ENCODE measurements around the gene MED20. TPM values are rescaled to one million over a fixed set of nuclear protein-coding genes. Genes with fewer than 3 reads are reported as not detected.

Gene MED20
- total RNA-seq, 4 donors from 2014 or later = 6.9 to 18.7 (median 15.0) TPM

GRCh38 chr6:41922154-41922553 lies 1.2 kb upstream of the MED20 start:
- H3K27ac ChIP-seq = peak overlapping the region in 3 of 4 donors; percentile 97 to 99 (median 99)
- H3K36me3 ChIP-seq = peaks cover 0 to 28% (median 2%) of the 10 kb centered on the region in 3 donors
- H3K9me3 ChIP-seq = no peaks in the 10 kb centered on the region
- H3K4me3 ChIP-seq = peak overlapping the region; percentile 65 to 99 (median 82)
- no peak for DNase-seq
- no peaks in the 10 kb centered on the region for H3K27me3 ChIP-seq
- H3K4me1 ChIP-seq = peaks cover 23 to 60% (median 33%) of the 10 kb centered on the region in 3 donors
- 2 to 3% methylated on average over 7 of the region's 7 CpGs for WGBS, 2 donors
- intact Hi-C loops (cut with DNase I) = loop anchor here (10.0 kb wide), 1 partner anchor 127 kb away; no protein-coding TSS in a partner anchor
- TF ChIP-seq POLR2A (IDR thresholded peaks at IDR 0.05) (no peak), CTCF (IDR thresholded peaks at IDR 0.05) (no peak)

- peak overlapping the region; percentile 65 to 99 (median 82) for H3K4me3 ChIP-seq
- H3K27me3 ChIP-seq = no peaks in the 10 kb centered on the region
- no peak for DNase-seq
- intact Hi-C loops (cut with DNase I) = loop anchor here (10.0 kb wide), 1 partner anchor 127 kb away; no protein-coding TSS in a partner anchor
- TF ChIP-seq POLR2A (IDR thresholded peaks at IDR 0.05) = no peak
- TF ChIP-seq CTCF (IDR thresholded peaks at IDR 0.05) = no peak
- no peaks in the 10 kb centered on the region for H3K9me3 ChIP-seq
- WGBS, 2 donors = 0% methylated on average over 16 to 19 of the region's 20 CpGs
- H3K36me3 ChIP-seq = peaks cover 0 to 29% (median 0%) of the 10 kb centered on the region in 3 donors
- H3K27ac ChIP-seq = peak overlapping the region; percentile 97 to 99 (median 98)
- H3K4me1 ChIP-seq = peaks cover 23 to 63% (median 34%) of the 10 kb centered on the region in 3 donors
Measured at GRCh38 chr6:41921712-41921998, 716 bp upstream of the MED20 start.

GRCh38 chr6:41917528-41917927 lies 3.4 kb downstream of the MED20 start:
- Histone ChIP-seq H3K9me3 (no peaks in the 10 kb centered on the region), H3K4me3 (no peak overlapping the region), H3K27ac (peak overlapping the region; percentile 19 to 65 (median 42)), H3K4me1 (peaks cover 17 to 45% (median 26%) of the 10 kb centered on the region in 3 donors), H3K27me3 (no peaks in the 10 kb centered on the region), H3K36me3 (peaks cover 0 to 47% (median 5%) of the 10 kb centered on the region in 3 donors)
- no peak for TF ChIP-seq POLR2A (IDR thresholded peaks at IDR 0.05)
- no peak for TF ChIP-seq CTCF (IDR thresholded peaks at IDR 0.05)
- DNase-seq = no peak
- intact Hi-C loops (cut with DNase I) = no loop called here
- 37 to 38% methylated on average over 4 of the region's 4 CpGs for WGBS, 2 donors

- H3K36me3 ChIP-seq = peaks cover 0 to 71% (median 7%) of the 10 kb centered on the region in 3 donors
- DNase-seq = no peak
- no peak overlapping the region for H3K27ac ChIP-seq
- H3K4me1 ChIP-seq = peaks cover 5 to 30% (median 14%) of the 10 kb centered on the region in 3 donors
- TF ChIP-seq CTCF (IDR thresholded peaks at IDR 0.05) (no peak), POLR2A (IDR thresholded peaks at IDR 0.05) (no peak)
- H3K27me3 ChIP-seq = no peaks in the 10 kb centered on the region
- H3K4me3 ChIP-seq = no peak overlapping the region
- intact Hi-C loops (cut with DNase I) = no loop called here
- WGBS, 2 donors = 98% methylated on average over 4 of the region's 4 CpGs; no CpG with 5 or more reads in 1 of the 2 donors
- no peaks in the 10 kb centered on the region for H3K9me3 ChIP-seq
Measured at GRCh38 chr6:41914869-41915530, 5.9 kb downstream of the MED20 start.

GRCh38 chr6:41914343-41914742 lies 6.6 kb downstream of the MED20 start:
- Histone ChIP-seq H3K27me3 (no peaks in the 10 kb centered on the region), H3K27ac (no peak overlapping the region), H3K4me3 (no peak overlapping the region), H3K9me3 (no peaks in the 10 kb centered on the region), H3K36me3 (peaks cover 2 to 78% (median 7%) of the 10 kb centered on the region in 3 donors), H3K4me1 (peaks cover 0 to 23% (median 8%) of the 10 kb centered on the region in 3 donors)
- WGBS, 2 donors = 88 to 89% methylated on average over 2 of the region's 2 CpGs
- intact Hi-C loops (cut with DNase I) = no loop called here
- TF ChIP-seq POLR2A (IDR thresholded peaks at IDR 0.05) (no peak), CTCF (IDR thresholded peaks at IDR 0.05) (no peak)
- DNase-seq = no peak

Data from esophagus squamous epithelium (tissue), 5 donors.